ENCODE measurements around the gene ARF6.
"Not testable (repeated sequence)": the region's sequence is repeated elsewhere in the genome, so short reads cannot be mapped to it uniquely, and the experiment has no call there.

The ARF6 gene

DNA sequence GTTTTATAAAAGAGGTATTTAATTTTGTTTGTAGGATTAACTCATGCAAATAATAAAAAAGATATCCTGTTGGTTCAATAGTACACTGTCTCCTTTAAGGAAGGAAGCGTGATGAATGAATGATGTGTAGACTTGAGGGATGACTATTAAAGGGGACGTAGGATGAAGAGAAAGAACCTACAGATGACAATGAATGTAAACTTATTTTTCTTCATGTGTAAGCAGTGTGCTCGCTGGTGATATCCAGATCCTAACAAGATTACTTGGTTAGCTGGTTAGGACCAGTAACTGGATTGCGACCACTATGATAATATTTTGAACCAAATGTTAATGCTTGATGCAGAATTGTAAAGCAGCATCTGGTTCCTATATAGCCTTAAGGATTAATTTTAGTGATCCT lies 2.6 kb downstream of the ARF6 start:
- DNase-seq (no peak), ATAC-seq (ENCODE audit: insufficient read depth, low read depth) (no peak)
- peaks cover 74% of the 10 kb centered on the region for H3K79me2 ChIP-seq (ENCODE audit: insufficient read depth, low read length)

DNA sequence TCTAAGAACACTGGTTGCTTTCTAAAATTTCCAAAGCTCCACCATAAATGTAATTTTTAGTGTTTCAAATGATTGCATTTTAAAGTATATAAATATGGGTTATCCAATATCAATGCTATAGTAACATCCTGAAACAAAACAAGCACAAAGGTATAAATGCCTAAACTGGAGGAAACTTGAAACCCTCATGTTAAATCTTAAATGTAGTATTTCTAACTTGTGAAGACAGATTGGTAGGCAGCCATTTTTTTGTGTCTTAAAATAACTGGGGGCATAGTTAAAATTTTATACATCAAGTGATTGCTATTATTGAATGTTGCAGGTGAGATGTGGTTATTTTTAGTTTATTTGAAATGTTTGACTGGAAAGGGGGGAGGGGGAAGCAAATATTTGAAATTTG lies 3.4 kb downstream of the ARF6 start:
- peaks cover 44% of the 10 kb centered on the region for H4K20me1 ChIP-seq (ENCODE audit: insufficient read depth, low read length)
- H3K9ac ChIP-seq (ENCODE audit: low read depth, low read length) = peak overlapping the region; percentile 100

More for the DNA sequence above, 2.6 kb downstream of the ARF6 start:
- peak overlapping the region; percentile 86 to 98; a peak in 3 of 4 replicates for H3K4me3 ChIP-seq (ENCODE audit: low read depth in 1 of 2, low read length in 2 of 2)
- H4K20me1 ChIP-seq (ENCODE audit: insufficient read depth, low read length) = peaks cover 44% of the 10 kb centered on the region
- H3K27ac ChIP-seq (ENCODE audit: low read length) = peak overlapping the region; percentile 19; the same call in 1 of the 2 replicates
- H3K27me3 ChIP-seq (ENCODE audit: insufficient read depth, low read length, poor library complexity) = no peaks in the 10 kb centered on the region
- peak overlapping the region; percentile 90 for H3K4me2 ChIP-seq (ENCODE audit: insufficient read depth, low read length)
- no peak for TF ChIP-seq EZH2 (IDR thresholded peaks at IDR 0.05; ENCODE audit: borderline replicate concordance, low read depth, low read length, severe bottlenecking)
- TF ChIP-seq, protein P1, sequence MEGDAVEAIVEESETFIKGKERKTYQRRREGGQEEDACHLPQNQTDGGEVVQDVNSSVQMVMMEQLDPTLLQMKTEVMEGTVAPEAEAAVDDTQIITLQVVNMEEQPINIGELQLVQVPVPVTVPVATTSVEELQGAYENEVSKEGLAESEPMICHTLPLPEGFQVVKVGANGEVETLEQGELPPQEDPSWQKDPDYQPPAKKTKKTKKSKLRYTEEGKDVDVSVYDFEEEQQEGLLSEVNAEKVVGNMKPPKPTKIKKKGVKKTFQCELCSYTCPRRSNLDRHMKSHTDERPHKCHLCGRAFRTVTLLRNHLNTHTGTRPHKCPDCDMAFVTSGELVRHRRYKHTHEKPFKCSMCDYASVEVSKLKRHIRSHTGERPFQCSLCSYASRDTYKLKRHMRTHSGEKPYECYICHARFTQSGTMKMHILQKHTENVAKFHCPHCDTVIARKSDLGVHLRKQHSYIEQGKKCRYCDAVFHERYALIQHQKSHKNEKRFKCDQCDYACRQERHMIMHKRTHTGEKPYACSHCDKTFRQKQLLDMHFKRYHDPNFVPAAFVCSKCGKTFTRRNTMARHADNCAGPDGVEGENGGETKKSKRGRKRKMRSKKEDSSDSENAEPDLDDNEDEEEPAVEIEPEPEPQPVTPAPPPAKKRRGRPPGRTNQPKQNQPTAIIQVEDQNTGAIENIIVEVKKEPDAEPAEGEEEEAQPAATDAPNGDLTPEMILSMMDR (IDR thresholded peaks at IDR 0.05; ENCODE audit: borderline replicate concordance, extremely low read depth, low read length, poor library complexity, severe bottlenecking) = no peak
- H3K9me3 ChIP-seq (ENCODE audit: insufficient read depth, low read length, severe bottlenecking) = no peaks in the 10 kb centered on the region
- peak overlapping the region; percentile 100 for H3K9ac ChIP-seq (ENCODE audit: low read depth, low read length)
- H2AFZ ChIP-seq (ENCODE audit: low read depth, low read length) = no peak overlapping the region
- H3K4me1 ChIP-seq (ENCODE audit: insufficient read depth, low read length) = peaks cover 53% of the 10 kb centered on the region
- peaks cover 37% of the 10 kb centered on the region for H3K36me3 ChIP-seq (ENCODE audit: insufficient read depth, low read length)

DNA sequence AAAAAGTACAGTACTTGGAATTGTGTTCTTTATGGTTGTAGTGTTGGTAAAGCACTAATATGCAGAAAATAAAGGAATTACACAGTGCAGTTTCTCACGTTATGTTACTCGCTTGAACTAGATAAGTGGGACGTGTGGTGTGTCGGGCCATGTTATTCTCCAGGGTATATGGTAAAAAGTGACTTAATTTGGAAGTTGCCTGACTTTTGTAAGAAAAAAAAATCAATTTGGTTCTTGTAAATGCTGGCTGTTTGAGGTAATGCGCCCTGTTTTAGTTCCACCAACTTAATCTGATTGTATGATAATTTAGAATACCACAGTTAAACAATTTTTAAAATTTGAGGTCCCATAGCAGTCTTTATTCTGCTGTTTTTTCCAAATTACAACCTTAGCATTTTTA lies 4.1 kb downstream of the ARF6 start:
- no peak overlapping the region for H2AFZ ChIP-seq (ENCODE audit: low read depth, low read length)
- no peak overlapping the region for H3K9ac ChIP-seq (ENCODE audit: low read depth, low read length)
- peak overlapping the region; percentile 90 for H3K4me2 ChIP-seq (ENCODE audit: insufficient read depth, low read length)
- H3K4me3 ChIP-seq (ENCODE audit: low read depth in 1 of 2, low read length in 2 of 2) = peak overlapping the region in 1 of 2 experiments; percentile 44; a peak in 1 of 4 replicates
- H3K27ac ChIP-seq (ENCODE audit: low read length) = no peak overlapping the region
- DNase-seq (no peak), ATAC-seq (ENCODE audit: insufficient read depth, low read depth) (no peak)
- no peaks in the 10 kb centered on the region for H3K9me3 ChIP-seq (ENCODE audit: insufficient read depth, low read length, severe bottlenecking)
- H3K4me1 ChIP-seq (ENCODE audit: insufficient read depth, low read length) = peaks cover 44% of the 10 kb centered on the region
- TF ChIP-seq EZH2 (IDR thresholded peaks at IDR 0.05; ENCODE audit: borderline replicate concordance, low read depth, low read length, severe bottlenecking) = no peak
- TF ChIP-seq, protein P1 (IDR thresholded peaks at IDR 0.05; ENCODE audit: borderline replicate concordance, extremely low read depth, low read length, poor library complexity, severe bottlenecking) = peak; percentile 5
- H4K20me1 ChIP-seq (ENCODE audit: insufficient read depth, low read length) = peaks cover 44% of the 10 kb centered on the region
- H3K27me3 ChIP-seq (ENCODE audit: insufficient read depth, low read length, poor library complexity) = no peaks in the 10 kb centered on the region
- peaks cover 37% of the 10 kb centered on the region for H3K36me3 ChIP-seq (ENCODE audit: insufficient read depth, low read length)
- H3K79me2 ChIP-seq (ENCODE audit: insufficient read depth, low read length) = peaks cover 70% of the 10 kb centered on the region

More for the DNA sequence above, 3.4 kb downstream of the ARF6 start:
- H3K79me2 ChIP-seq (ENCODE audit: insufficient read depth, low read length) = peaks cover 74% of the 10 kb centered on the region
- H3K27me3 ChIP-seq (ENCODE audit: insufficient read depth, low read length, poor library complexity); H3K9me3 ChIP-seq (ENCODE audit: insufficient read depth, low read length, severe bottlenecking); ATAC-seq (ENCODE audit: insufficient read depth, low read depth); H2AFZ ChIP-seq (ENCODE audit: low read depth, low read length); DNase-seq; H3K27ac ChIP-seq (ENCODE audit: low read length): not testable (repeated sequence)
- H3K4me3 ChIP-seq (ENCODE audit: low read depth in 1 of 2, low read length in 2 of 2) = peak overlapping the region; percentile 12 to 86; a peak in 2 of 4 replicates
- H3K4me1 ChIP-seq (ENCODE audit: insufficient read depth, low read length) = peaks cover 51% of the 10 kb centered on the region
- peaks cover 37% of the 10 kb centered on the region for H3K36me3 ChIP-seq (ENCODE audit: insufficient read depth, low read length)
- H3K4me2 ChIP-seq (ENCODE audit: insufficient read depth, low read length) = peak overlapping the region; percentile 90

DNA sequence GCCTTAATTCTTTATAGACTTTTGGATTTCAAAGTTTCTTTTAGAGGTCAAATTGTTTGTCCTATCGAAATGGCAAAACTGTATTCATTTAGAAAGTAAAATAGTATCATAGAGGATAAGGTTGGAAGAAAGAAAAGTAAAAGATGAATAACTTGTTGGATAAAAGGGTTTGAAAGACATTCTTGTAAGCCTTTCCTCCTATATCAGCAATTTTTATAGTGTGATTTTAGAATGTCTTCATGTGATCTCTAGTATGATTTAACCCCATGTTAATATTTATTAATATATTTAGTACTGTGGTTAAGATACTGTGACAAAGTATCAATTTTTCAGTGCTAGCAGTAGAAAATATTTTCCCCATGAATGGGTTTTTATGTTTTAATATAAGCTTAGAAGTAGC lies 4.5 kb downstream of the ARF6 start:
- Histone ChIP-seq H3K27me3 (ENCODE audit: insufficient read depth, low read length, poor library complexity) (no peaks in the 10 kb centered on the region), H4K20me1 (ENCODE audit: insufficient read depth, low read length) (peaks cover 44% of the 10 kb centered on the region), H3K4me3 (ENCODE audit: low read depth in 1 of 2, low read length in 2 of 2) (peak overlapping the region in 1 of 2 experiments; percentile 44; a peak in 1 of 4 replicates), H3K4me1 (ENCODE audit: insufficient read depth, low read length) (peaks cover 41% of the 10 kb centered on the region), H3K9ac (ENCODE audit: low read depth, low read length) (no peak overlapping the region), H2AFZ (ENCODE audit: low read depth, low read length) (no peak overlapping the region), H3K36me3 (ENCODE audit: insufficient read depth, low read length) (peaks cover 37% of the 10 kb centered on the region), H3K4me2 (ENCODE audit: insufficient read depth, low read length) (peak overlapping the region; percentile 90), H3K9me3 (ENCODE audit: insufficient read depth, low read length, severe bottlenecking) (no peaks in the 10 kb centered on the region), H3K79me2 (ENCODE audit: insufficient read depth, low read length) (peaks cover 65% of the 10 kb centered on the region), H3K27ac (ENCODE audit: low read length) (no peak overlapping the region)
- TF ChIP-seq EZH2 (IDR thresholded peaks at IDR 0.05; ENCODE audit: borderline replicate concordance, low read depth, low read length, severe bottlenecking) = no peak
- TF ChIP-seq, protein P1 (IDR thresholded peaks at IDR 0.05; ENCODE audit: borderline replicate concordance, extremely low read depth, low read length, poor library complexity, severe bottlenecking) = no peak
- no peak for DNase-seq
- no peak for ATAC-seq (ENCODE audit: insufficient read depth, low read depth)
